Measurements from ENCODE around the gene ERC2. TPM values are rescaled to one million over a fixed set of nuclear protein-coding genes. Genes with fewer than 3 reads are reported as not detected.

Gene ERC2
- total and polyA plus RNA-seq, 2 donors (not counting 3 experiments of a cell fraction or from before 2014, with no cell fraction given), result 5.6 to 15.5 TPM

DNA sequence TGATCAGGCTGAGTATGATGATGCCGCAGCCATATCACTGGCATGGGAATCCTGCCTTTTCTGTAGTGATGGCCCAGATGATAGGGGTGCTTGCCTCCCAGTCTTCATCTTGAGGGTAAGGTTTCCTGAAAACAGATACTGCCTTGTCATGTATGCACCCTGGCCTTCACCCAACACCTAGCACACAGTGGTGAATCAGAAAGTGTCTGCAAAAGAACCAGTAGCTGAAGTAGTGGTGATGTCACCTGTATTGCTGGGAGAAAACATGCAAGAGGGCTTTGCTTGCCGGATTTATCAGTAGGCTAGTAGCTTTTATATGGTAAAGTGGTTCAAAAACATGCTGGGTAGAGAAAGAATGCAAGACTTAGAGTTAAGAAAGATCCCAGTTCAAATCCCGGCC, 561.4 kb downstream of the ERC2 start:
- intact Hi-C loops (cut with micrococcal nuclease), result no loop called here
- Histone ChIP-seq H3K4me3 (replicated peaks in 1 of 3; ENCODE audit: insufficient read depth in 1 of 3, low read depth in 1 of 3, low read length in 3 of 3) (no peak overlapping the region), H3K4me1 (ENCODE audit: control insufficient read depth, extremely low read depth, insufficient read depth, low read length) (no peaks in the 10 kb centered on the region), H3K79me2 (ENCODE audit: control insufficient read depth, insufficient read depth, low read length) (no peaks in the 10 kb centered on the region), H3K9me1 (replicated peaks; ENCODE audit: control insufficient read depth, extremely low read depth, insufficient read depth, low read length) (no peaks in the 10 kb centered on the region), H3K4me2 (ENCODE audit: insufficient read depth, low read length) (no peak overlapping the region), H2AFZ (ENCODE audit: low read depth, low read length) (no peak overlapping the region), H3K9me3 (replicated peaks; ENCODE audit: control insufficient read depth, insufficient read depth, low read length) (no peaks in the 10 kb centered on the region), H3K27me3 (ENCODE audit: control insufficient read depth in 2 of 2, insufficient read depth in 2 of 2, low read length in 2 of 2) (no peaks in the 10 kb centered on the region), H3K27ac (ENCODE audit: insufficient read depth, low read depth, low read length) (no peak overlapping the region), H3K36me3 (ENCODE audit: control insufficient read depth in 2 of 2, extremely low read depth in 1 of 2, insufficient read depth in 2 of 2, low read length in 2 of 2) (no peaks in the 10 kb centered on the region), H4K20me1 (replicated peaks; ENCODE audit: control insufficient read depth, extremely low read depth, insufficient read depth, low read length) (no peaks in the 10 kb centered on the region), H3K9ac (replicated peaks; ENCODE audit: extremely low read depth, insufficient read depth, low read length) (no peak overlapping the region)
- dilution Hi-C loops (cut with MboI; ENCODE audit: extremely low pct_ligation_motif_present, low sequenced_read_pairs), result no loop called here
- ChIA-PET POLR2A (no interaction called here), CTCF (no interaction called here)
- no TSS peak for BruUV-seq (replicated peaks)
- FAIRE-seq (no peak), DNase-seq (ENCODE audit: low read depth, low spot score) (no peak)
- no peak for TF ChIP-seq JUN (IDR thresholded peaks at IDR 0.05; ENCODE audit: borderline replicate concordance, insufficient read depth, insufficient read length, low read depth)
- TF ChIP-seq, protein P1, sequence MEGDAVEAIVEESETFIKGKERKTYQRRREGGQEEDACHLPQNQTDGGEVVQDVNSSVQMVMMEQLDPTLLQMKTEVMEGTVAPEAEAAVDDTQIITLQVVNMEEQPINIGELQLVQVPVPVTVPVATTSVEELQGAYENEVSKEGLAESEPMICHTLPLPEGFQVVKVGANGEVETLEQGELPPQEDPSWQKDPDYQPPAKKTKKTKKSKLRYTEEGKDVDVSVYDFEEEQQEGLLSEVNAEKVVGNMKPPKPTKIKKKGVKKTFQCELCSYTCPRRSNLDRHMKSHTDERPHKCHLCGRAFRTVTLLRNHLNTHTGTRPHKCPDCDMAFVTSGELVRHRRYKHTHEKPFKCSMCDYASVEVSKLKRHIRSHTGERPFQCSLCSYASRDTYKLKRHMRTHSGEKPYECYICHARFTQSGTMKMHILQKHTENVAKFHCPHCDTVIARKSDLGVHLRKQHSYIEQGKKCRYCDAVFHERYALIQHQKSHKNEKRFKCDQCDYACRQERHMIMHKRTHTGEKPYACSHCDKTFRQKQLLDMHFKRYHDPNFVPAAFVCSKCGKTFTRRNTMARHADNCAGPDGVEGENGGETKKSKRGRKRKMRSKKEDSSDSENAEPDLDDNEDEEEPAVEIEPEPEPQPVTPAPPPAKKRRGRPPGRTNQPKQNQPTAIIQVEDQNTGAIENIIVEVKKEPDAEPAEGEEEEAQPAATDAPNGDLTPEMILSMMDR (IDR thresholded peaks at IDR 0.05; ENCODE audit: extremely low read depth in 1 of 2, insufficient read depth in 1 of 2, low read depth in 1 of 2, low read length in 2 of 2), result no peak

DNA sequence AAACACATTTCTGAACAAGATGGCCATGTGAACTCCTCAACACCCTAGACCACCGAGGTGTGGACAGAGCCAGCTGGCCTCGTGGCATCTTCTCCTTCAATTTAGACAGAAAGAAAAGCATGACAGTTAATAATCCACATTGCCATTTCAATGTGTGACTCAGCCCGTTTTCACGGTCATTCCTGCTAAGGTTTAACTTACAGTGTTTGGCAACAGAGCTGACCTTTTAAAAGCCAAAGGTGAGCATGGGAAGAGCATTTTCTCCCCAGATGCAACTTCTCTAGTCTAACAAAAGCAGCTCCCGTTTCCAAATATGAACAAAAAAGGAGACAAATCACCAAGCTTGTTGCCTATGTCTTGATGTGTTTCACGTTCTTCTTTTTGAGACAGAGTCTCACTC, 563.6 kb downstream of the ERC2 start:
- no peak overlapping the region for H3K4me3 ChIP-seq (replicated peaks in 1 of 3; ENCODE audit: insufficient read depth in 1 of 3, low read depth in 1 of 3, low read length in 3 of 3)
- H3K36me3 ChIP-seq (ENCODE audit: control insufficient read depth in 2 of 2, extremely low read depth in 1 of 2, insufficient read depth in 2 of 2, low read length in 2 of 2), result no peaks in the 10 kb centered on the region
- dilution Hi-C loops (cut with MboI; ENCODE audit: extremely low pct_ligation_motif_present, low sequenced_read_pairs), result no loop called here
- H3K9ac ChIP-seq (replicated peaks; ENCODE audit: extremely low read depth, insufficient read depth, low read length), result no peak overlapping the region
- no peaks in the 10 kb centered on the region for H3K79me2 ChIP-seq (ENCODE audit: control insufficient read depth, insufficient read depth, low read length)
- POLR2A ChIA-PET, result interaction anchor here (0.5 kb wide), 1 partner anchor 37 kb away, joined by 3 read pairs; no protein-coding TSS in a partner anchor
- H3K4me1 ChIP-seq (ENCODE audit: control insufficient read depth, extremely low read depth, insufficient read depth, low read length), result no peaks in the 10 kb centered on the region
- intact Hi-C loops (cut with micrococcal nuclease), result no loop called here
- DNase-seq (ENCODE audit: low read depth, low spot score) (no peak), FAIRE-seq (no peak)
- no peak overlapping the region for H3K4me2 ChIP-seq (ENCODE audit: insufficient read depth, low read length)
- no peaks in the 10 kb centered on the region for H3K9me1 ChIP-seq (replicated peaks; ENCODE audit: control insufficient read depth, extremely low read depth, insufficient read depth, low read length)
- CTCF ChIA-PET, result interaction anchor here (1.1 kb wide), 1 partner anchor 13 kb away, joined by 3 read pairs; no protein-coding TSS in a partner anchor
- no peak overlapping the region for H2AFZ ChIP-seq (ENCODE audit: low read depth, low read length)
- TF ChIP-seq, protein P1 (IDR thresholded peaks at IDR 0.05; ENCODE audit: extremely low read depth in 1 of 2, insufficient read depth in 1 of 2, low read depth in 1 of 2, low read length in 2 of 2), result no peak
- TF ChIP-seq EZH2 (IDR thresholded peaks at IDR 0.05; ENCODE audit: borderline replicate concordance, low read depth, low read length, severe bottlenecking) (no peak), JUN (IDR thresholded peaks at IDR 0.05; ENCODE audit: borderline replicate concordance, insufficient read depth, insufficient read length, low read depth) (no peak), FOS (IDR thresholded peaks at IDR 0.05; ENCODE audit: borderline replicate concordance, insufficient read depth, low read length) (no peak), GATA2 (IDR thresholded peaks at IDR 0.05; ENCODE audit: insufficient read depth, insufficient read length, low read depth, low read length) (no peak), POLR2A (IDR thresholded peaks at IDR 0.05; ENCODE audit: low read depth, low read length) (no peak), MYC (IDR thresholded peaks at IDR 0.05; ENCODE audit: low read depth, low read length) (no peak), POLR2AphosphoS5 (IDR thresholded peaks at IDR 0.05; ENCODE audit: insufficient read depth, low read depth, low read length) (no peak)
- no peak overlapping the region for H3K27ac ChIP-seq (ENCODE audit: insufficient read depth, low read depth, low read length)
- BruUV-seq (replicated peaks), result no TSS peak
- no peaks in the 10 kb centered on the region for H4K20me1 ChIP-seq (replicated peaks; ENCODE audit: control insufficient read depth, extremely low read depth, insufficient read depth, low read length)
- no peaks in the 10 kb centered on the region for H3K27me3 ChIP-seq (ENCODE audit: control insufficient read depth in 2 of 2, insufficient read depth in 2 of 2, low read length in 2 of 2)
- no peaks in the 10 kb centered on the region for H3K9me3 ChIP-seq (replicated peaks; ENCODE audit: control insufficient read depth, insufficient read depth, low read length)
